ENCODE data around the gene HINFP. TPM values are rescaled to one million over a fixed set of nuclear protein-coding genes. Genes with fewer than 3 reads are reported as not detected.

Gene HINFP
- total RNA-seq, 2 donors from 2014 or later: 11.9 to 28.3 TPM

GRCh38 chr11:119156496-119156895 is 35.1 kb downstream of the HINFP start:
- Histone ChIP-seq H3K4me3 (no peak overlapping the region), H3K27me3 (no peaks in the 10 kb centered on the region), H3K9me3 (no peaks in the 10 kb centered on the region), H3K27ac (no peak overlapping the region), H3K36me3 (replicated peaks in 1 of 2; ENCODE audit: insufficient read depth in 1 of 2, low read depth in 2 of 2) (no peaks in the 10 kb centered on the region), H3K4me1 (no peaks in the 10 kb centered on the region)
- no peak for ATAC-seq
- no peak for DNase-seq
- no peak for TF ChIP-seq CTCF (IDR thresholded peaks at IDR 0.05)
- TF ChIP-seq POLR2A (IDR thresholded peaks at IDR 0.05): no peak
- intact Hi-C loops (cut with DNase I): no loop called here
- WGBS, 2 donors: 67 to 100% methylated on average over 1 to 10 of the region's 10 CpGs

GRCh38 chr11:119157063-119157462 is 35.7 kb downstream of the HINFP start:
- no peak overlapping the region for H3K27ac ChIP-seq
- H3K4me3 ChIP-seq: no peak overlapping the region
- no peaks in the 10 kb centered on the region for H3K4me1 ChIP-seq
- WGBS, 2 donors: 35 to 41% methylated on average over 3 of the region's 3 CpGs
- no peaks in the 10 kb centered on the region for H3K36me3 ChIP-seq (replicated peaks in 1 of 2; ENCODE audit: insufficient read depth in 1 of 2, low read depth in 2 of 2)
- intact Hi-C loops (cut with DNase I): no loop called here
- TF ChIP-seq CTCF (IDR thresholded peaks at IDR 0.05) (no peak), POLR2A (IDR thresholded peaks at IDR 0.05) (no peak)
- DNase-seq (peak in 1 of 4 donors; percentile 34), ATAC-seq (no peak)
- H3K9me3 ChIP-seq: no peaks in the 10 kb centered on the region
- H3K27me3 ChIP-seq: no peaks in the 10 kb centered on the region

GRCh38 chr11:119158467-119158866 is 37.1 kb downstream of the HINFP start:
- Histone ChIP-seq H3K9me3 (no peaks in the 10 kb centered on the region), H3K36me3 (replicated peaks in 1 of 2; ENCODE audit: insufficient read depth in 1 of 2, low read depth in 2 of 2) (no peaks in the 10 kb centered on the region), H3K4me3 (no peak overlapping the region), H3K27ac (no peak overlapping the region), H3K4me1 (no peaks in the 10 kb centered on the region), H3K27me3 (no peaks in the 10 kb centered on the region)
- no peak for DNase-seq
- 85 to 87% methylated on average over 13 of the region's 13 CpGs for WGBS, 2 donors
- TF ChIP-seq POLR2A (IDR thresholded peaks at IDR 0.05): no peak
- intact Hi-C loops (cut with DNase I): no loop called here
- no peak for ATAC-seq

- H3K4me1 ChIP-seq: no peaks in the 10 kb centered on the region
- no peaks in the 10 kb centered on the region for H3K27me3 ChIP-seq
- H3K4me3 ChIP-seq: no peak overlapping the region
- no peaks in the 10 kb centered on the region for H3K36me3 ChIP-seq (replicated peaks in 1 of 2; ENCODE audit: insufficient read depth in 1 of 2, low read depth in 2 of 2)
- TF ChIP-seq POLR2A (IDR thresholded peaks at IDR 0.05): no peak
- TF ChIP-seq CTCF (IDR thresholded peaks at IDR 0.05): no peak
- no peak overlapping the region for H3K27ac ChIP-seq
- intact Hi-C loops (cut with DNase I): no loop called here
- 88 to 100% methylated on average over 1 to 9 of the region's 9 CpGs for WGBS, 2 donors
- no peak for ATAC-seq
- no peaks in the 10 kb centered on the region for H3K9me3 ChIP-seq
- DNase-seq: no peak
These were observed 38.8 kb downstream of the HINFP start for GRCh38 chr11:119160151-119160550.

GRCh38 chr11:119161871-119162270 is 40.5 kb downstream of the HINFP start:
- Histone ChIP-seq H3K36me3 (replicated peaks in 1 of 2; ENCODE audit: insufficient read depth in 1 of 2, low read depth in 2 of 2) (no peaks in the 10 kb centered on the region), H3K4me1 (no peaks in the 10 kb centered on the region), H3K9me3 (no peaks in the 10 kb centered on the region), H3K27ac (no peak overlapping the region), H3K27me3 (no peaks in the 10 kb centered on the region), H3K4me3 (no peak overlapping the region)
- TF ChIP-seq CTCF (IDR thresholded peaks at IDR 0.05) (no peak), POLR2A (IDR thresholded peaks at IDR 0.05) (no peak)
- DNase-seq (no peak), ATAC-seq (no peak)
- 63 to 65% methylated on average over 6 to 8 of the region's 8 CpGs for WGBS, 2 donors
- intact Hi-C loops (cut with DNase I): no loop called here

Data from body of pancreas (tissue), 4 donors.